SK-N-SH (cell line): ENCODE measurements around the gene ELMO1.

ENCODE experiments used
- CHD2 ChIP-seq: fragments of 150-350 bp; IDR thresholded peaks from 2 replicates; pipeline ENCODE4 v1.6.1; 2018; ENCODE audit warnings: low read length; ENCODE audit not compliant: partially characterized antibody
- ELF1 ChIP-seq: IDR thresholded peaks from 2 replicates; pipeline ENCODE4 v1.4.0; 2012
- EP300 ChIP-seq, 2 experiments: IDR thresholded peaks; 2 replicates each; pipeline versions ENCODE4 v1.4.0 to v1.6.1; 2012; ENCODE audit warnings: borderline replicate concordance in 1 of 2, low read depth in 1 of 2, low read length in 1 of 2
- JUND ChIP-seq: IDR thresholded peaks from 2 replicates; pipeline ENCODE4 v1.4.0; 2012
- MXI1 ChIP-seq: IDR thresholded peaks from 2 replicates; pipeline ENCODE4 v1.6.1; 2012; ENCODE audit warnings: mild to moderate bottlenecking, low read depth, low read length, improper control_type of control experiment
- NRF1 ChIP-seq: IDR thresholded peaks from 2 replicates; pipeline ENCODE4 v1.6.1; 2012; ENCODE audit warnings: low read depth, mild to moderate bottlenecking, low read length
- POLR2AphosphoS5 ChIP-seq: IDR thresholded peaks from 2 replicates; pipeline ENCODE4 v1.6.1; 2012; ENCODE audit warnings: low read depth, low read length
- RAD21 ChIP-seq: IDR thresholded peaks from 2 replicates; pipeline ENCODE4 v1.6.1; 2012; ENCODE audit warnings: mild to moderate bottlenecking, low read length
- RCOR1 ChIP-seq: fragments of 150-350 bp; IDR thresholded peaks from 2 replicates; pipeline ENCODE4 v1.6.1; 2017; ENCODE audit warnings: antibody characterized with exemption, low read length
- SMC3 ChIP-seq: IDR thresholded peaks from 2 replicates; pipeline ENCODE4 v1.6.1; 2012; ENCODE audit warnings: low read depth, low read length, improper control_type of control experiment
- TF ChIP-seq, protein P1 (sequence below): fragments of 200-600 bp; sonication (generic); IDR thresholded peaks from 2 replicates; pipeline ENCODE4 v1.6.1; 2017; ENCODE audit warnings: antibody characterized with exemption, mild to moderate bottlenecking, moderate library complexity
- TF ChIP-seq, protein P2 (sequence below): IDR thresholded peaks from 2 replicates; pipeline ENCODE4 v1.4.0; 2012; ENCODE audit warnings: low read depth, borderline replicate concordance

DNA sequence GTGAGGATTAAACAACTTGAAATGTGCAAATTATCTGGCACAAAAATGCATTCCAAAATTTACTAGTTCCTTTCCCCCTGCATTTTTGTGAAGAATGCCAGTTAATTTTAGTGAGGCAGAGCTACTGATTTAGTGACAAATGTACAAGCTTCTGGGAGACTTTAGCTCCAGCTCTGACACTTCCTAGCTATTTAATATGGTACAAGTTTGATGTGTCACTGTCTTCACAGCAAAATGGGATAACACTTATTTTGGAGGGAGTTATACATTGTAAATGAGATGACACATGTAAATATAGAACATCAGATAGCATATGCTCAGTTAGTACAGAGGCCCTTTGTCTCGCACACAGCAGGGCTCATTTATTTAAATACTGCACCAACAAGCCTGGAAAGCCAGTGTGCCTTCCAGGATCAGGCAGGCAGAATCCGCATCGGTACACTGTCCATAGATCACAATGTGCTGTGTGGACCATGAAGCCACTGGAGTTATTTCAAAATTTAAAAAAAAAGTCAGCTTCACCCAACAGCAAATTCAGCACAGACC is 48.7 kb downstream of the ELMO1 start:
- TF ChIP-seq POLR2AphosphoS5 (no peak), ELF1 (no peak), CHD2 (no peak), RAD21 (no peak), MXI1 (no peak), RCOR1 (no peak), NRF1 (no peak), JUND (no peak), SMC3 (no peak), EP300 (IDR thresholded peaks at IDR 0.05; ENCODE audit: borderline replicate concordance in 1 of 2, low read depth in 1 of 2, low read length in 1 of 2) (no peak)
- TF ChIP-seq, protein P1, sequence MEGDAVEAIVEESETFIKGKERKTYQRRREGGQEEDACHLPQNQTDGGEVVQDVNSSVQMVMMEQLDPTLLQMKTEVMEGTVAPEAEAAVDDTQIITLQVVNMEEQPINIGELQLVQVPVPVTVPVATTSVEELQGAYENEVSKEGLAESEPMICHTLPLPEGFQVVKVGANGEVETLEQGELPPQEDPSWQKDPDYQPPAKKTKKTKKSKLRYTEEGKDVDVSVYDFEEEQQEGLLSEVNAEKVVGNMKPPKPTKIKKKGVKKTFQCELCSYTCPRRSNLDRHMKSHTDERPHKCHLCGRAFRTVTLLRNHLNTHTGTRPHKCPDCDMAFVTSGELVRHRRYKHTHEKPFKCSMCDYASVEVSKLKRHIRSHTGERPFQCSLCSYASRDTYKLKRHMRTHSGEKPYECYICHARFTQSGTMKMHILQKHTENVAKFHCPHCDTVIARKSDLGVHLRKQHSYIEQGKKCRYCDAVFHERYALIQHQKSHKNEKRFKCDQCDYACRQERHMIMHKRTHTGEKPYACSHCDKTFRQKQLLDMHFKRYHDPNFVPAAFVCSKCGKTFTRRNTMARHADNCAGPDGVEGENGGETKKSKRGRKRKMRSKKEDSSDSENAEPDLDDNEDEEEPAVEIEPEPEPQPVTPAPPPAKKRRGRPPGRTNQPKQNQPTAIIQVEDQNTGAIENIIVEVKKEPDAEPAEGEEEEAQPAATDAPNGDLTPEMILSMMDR, result no peak
- TF ChIP-seq, protein P2, sequence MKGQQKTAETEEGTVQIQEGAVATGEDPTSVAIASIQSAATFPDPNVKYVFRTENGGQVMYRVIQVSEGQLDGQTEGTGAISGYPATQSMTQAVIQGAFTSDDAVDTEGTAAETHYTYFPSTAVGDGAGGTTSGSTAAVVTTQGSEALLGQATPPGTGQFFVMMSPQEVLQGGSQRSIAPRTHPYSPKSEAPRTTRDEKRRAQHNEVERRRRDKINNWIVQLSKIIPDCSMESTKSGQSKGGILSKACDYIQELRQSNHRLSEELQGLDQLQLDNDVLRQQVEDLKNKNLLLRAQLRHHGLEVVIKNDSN, result no peak
